Measurements from ENCODE around the gene FAM185A.
"Not testable (repeated sequence)": the region's sequence is repeated elsewhere in the genome, so short reads cannot be mapped to it uniquely, and the experiment has no call there.

GRCh38 chr7:102780926-102781325 lies 32.1 kb downstream of the FAM185A start:
- not testable (repeated sequence) for TF ChIP-seq RFX5 (IDR thresholded peaks at IDR 0.05; ENCODE audit: low read depth, low read length); CTCF (conservative IDR thresholded peaks at IDR 0.05; ENCODE audit: low read depth, low read length); FOS (IDR thresholded peaks at IDR 0.05; ENCODE audit: low read depth, low read length); MAZ (IDR thresholded peaks at IDR 0.05; ENCODE audit: borderline replicate concordance, low read depth, low read length); POLR2A (IDR thresholded peaks at IDR 0.05; ENCODE audit: low read depth, low read length)
